MM.1S (cell line): Measurements from ENCODE around the gene ANKS1B.

Source experiments
- CTCF ChIP-seq: fragments of 300-600 bp; sonication (generic); IDR thresholded peaks from 2 replicates; pipeline ENCODE4 v1.5.1; 2016; ENCODE audit warnings: antibody characterized with exemption, low read length, mixed read lengths
- EZH2 ChIP-seq: fragments of 300-600 bp; sonication (generic); optimal IDR thresholded peaks from 2 replicates; pipeline ENCODE3; 2017; ENCODE audit warnings: low read depth, mild to moderate bottlenecking, antibody characterized with exemption, low read length, mixed read lengths
- EZH2phosphoT487 ChIP-seq: fragments of 300-600 bp; sonication (generic); IDR thresholded peaks from 2 replicates; pipeline ENCODE4 v1.6.1; 2018; ENCODE audit warnings: antibody characterized with exemption, low read length

- no peak for TF ChIP-seq CTCF
- TF ChIP-seq EZH2 = no peak
- TF ChIP-seq EZH2phosphoT487 = no peak
Observed at GRCh38 chr12:99137124-99137855, 847.4 kb downstream of the ANKS1B start.
